Hematopoietic multipotent progenitor cell treated with erythropoietin and hydrocortisone succinate and interleukin-3 and kit ligand, for 17 days (in vitro differentiated cells): ENCODE results near the gene COL6A1.
"Not testable (repeated sequence)": the region's sequence is repeated elsewhere in the genome, so short reads cannot be mapped to it uniquely, and the experiment has no call there.

Source experiments
- DNase-seq: peaks from one replicate; pipeline ENCODE4 v3.0.0-alpha.2; 2015; ENCODE audit warnings: low spot score

COL6A1 gene

GRCh38 chr21:45969921-45970673, 11.5 kb upstream of the COL6A1 start:
- no peak for DNase-seq

DNA sequence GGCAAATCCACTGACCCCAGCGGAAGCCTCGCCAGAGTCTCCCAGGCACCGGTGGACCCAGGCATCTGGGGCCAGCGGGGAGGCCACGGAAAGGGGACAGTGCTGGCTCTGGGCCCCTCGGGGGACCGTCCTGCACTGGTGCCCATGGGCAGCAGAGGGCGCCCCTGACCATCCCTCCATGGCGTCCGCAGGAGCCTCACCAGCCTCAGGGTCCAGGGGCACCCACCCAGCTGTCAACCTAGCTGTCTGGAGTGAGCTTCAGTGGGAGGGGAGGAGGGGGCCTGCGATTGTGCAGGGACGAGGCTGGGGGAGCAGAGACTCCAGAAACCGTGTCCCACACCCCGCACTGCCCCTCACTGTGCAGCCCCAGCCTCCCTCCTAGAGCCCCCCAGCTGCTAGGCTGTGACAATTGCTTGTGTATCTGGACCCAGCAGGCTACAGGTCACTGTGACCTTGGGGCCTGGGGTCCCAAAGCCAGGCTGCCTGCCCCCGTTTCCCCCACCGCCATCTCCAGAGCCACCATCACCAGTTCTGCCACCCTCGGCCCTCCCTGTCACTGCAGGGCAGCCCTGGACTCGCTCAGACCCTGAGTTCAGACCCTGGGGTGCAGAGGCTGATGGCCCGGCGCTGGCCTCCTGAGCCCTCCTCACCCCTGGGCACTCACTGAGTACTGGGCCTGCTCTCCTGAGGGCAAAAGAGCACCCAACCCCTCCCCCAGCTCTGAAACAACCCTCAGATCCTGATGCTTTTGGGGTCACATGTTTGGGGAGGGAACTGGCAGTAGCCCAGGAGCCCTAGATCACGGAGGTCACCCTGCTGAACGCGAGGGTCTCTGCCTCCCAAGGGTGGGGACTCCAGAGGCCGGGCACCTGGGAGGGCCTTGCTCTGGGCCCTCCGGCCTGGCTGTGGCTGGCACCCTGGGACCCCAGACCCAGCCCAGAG, 10.6 kb upstream of the COL6A1 start:
- no peak for DNase-seq

DNA sequence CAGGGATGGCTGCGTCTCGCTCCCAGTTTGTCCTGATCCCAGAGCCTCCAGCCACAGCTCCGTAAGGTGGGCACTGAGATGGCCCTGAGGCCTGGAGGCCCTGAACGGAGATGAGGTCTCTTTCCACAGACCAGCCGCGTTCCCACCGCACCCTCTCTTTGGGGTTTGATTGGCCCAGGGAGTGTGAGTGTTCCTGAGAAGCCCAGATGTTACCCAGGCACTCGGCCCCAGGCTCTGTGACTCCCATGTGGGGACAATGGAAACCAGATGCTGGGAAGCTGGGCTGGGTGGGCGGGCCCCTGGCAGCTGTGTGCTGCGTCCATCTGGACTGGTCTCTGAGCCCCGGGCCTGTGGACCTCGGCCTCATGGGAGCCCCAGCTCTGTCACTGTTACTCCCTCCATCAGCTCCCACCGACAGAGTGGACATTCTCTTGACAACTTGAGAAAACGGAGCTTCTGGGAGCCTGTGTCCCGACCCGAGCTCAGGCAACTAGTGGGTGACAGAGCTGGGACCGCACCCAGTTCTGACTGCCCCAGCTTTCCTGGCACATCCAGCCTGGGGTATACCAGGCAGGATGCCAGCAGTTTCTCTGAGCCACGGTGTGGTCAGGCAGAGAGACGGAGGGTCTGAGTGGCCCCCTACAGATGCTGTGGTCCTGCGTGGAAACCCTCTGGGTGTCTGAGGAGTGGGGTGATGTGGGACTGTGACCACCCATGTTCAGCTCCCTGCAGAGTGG, 9.8 kb upstream of the COL6A1 start:
- no peak for DNase-seq

DNA sequence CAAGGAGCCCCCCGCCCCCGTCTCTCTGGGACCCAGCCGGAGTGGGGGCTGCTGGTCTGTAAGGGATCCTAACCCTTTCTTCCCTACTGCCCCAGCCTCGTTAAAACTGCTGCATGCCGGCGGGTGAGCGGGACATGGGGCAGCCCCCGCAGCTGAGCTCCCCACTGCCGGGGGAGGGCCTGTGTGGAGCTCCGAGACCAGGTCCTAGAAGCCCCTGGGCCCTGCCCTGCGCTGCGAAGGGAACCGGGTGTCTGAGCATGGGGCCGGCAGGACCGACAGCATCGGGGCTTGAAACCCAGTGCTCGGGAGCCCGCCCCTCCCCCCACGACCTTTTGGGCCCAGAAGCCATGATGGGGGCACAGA, 9.2 kb upstream of the COL6A1 start:
- DNase-seq = no peak

GRCh38 chr21:45972716-45973474, 8.7 kb upstream of the COL6A1 start:
- no peak for DNase-seq

GRCh38 chr21:45973475-45974072, 8.0 kb upstream of the COL6A1 start:
- DNase-seq = no peak

DNA sequence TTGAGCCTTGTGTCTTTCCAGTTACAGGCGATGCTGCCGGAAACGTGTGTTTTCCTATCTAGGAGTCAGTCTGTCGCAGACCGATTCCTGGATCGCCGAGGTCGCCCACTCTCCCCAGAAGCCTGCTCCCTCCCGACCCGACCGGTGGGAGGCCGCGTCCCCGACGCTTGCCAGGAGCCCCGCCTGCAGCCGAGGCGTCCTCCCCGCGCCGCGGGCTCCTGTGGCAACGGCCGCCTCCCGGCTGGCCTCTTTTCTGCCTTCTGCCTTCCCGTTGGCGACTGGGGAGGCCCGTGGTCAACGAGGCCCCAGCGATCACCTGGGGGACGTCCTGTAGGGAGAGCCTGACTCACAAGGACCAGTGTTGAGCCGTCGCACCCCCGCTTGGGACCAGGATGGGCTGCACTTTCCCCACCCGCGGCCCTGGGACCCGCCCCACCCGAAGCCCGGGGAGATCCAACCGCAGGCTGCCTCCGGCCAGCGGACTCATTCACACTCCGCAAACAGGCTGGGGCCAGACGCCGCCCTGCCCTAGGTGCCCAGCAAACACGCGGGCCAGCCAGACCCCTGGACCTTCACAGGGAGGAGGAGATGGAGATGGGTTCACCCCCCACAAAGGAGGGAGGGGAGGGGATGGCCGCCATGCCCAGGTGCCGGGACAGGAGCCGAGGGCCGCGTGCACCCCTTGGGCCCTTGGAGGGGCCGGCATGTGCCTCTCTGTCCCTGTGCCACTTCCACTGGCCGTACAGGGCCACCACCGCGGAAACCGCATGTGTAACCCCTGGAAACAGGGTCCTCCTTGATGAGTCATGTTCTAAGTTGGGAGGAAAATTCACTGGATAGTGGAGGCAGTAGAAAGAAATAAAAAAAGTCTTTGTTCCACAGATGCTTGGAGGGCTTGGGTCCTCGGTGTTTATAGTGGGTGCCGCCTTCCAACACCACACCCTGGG, 7.2 kb upstream of the COL6A1 start:
- no peak for DNase-seq

GRCh38 chr21:45975020-45975666, 6.4 kb upstream of the COL6A1 start:
- DNase-seq = no peak

DNA sequence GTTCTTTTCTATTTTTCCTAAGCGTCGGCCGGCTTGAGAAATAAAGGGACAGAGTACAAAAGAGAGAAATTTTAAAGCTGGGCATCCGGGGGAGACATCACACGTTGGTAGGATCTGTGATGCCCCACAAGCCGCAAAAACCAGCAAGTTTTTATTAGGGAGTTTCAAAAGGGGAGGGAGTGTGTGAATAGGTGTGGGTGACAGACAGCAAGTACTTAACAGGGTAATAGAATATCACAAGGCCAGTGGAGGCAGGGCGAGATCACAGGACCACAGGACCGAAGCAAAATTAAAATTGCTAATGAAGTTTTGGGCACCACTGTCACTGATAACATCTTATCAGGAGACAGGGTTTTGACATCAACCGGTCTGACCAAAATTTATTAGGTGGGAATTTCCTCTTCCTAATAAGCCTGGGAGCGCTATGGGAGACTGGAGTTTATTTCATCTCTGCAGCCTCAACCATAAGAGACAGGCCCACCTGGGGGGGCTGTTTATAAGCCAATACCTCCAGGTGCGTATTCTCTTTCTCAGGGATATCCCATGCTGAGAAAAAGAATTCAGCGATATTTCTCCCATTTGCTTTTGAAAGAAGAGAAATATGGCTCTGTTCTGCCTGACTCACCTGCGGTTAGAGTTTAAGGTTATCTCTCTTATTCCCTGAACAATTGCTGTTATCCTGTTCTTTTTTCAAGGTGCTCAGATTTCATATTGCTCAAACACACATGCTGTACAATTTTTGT, 5.7 kb upstream of the COL6A1 start:
- DNase-seq = not testable (repeated sequence)

- DNase-seq = no peak
Observed at GRCh38 chr21:45976701-45977311, 4.8 kb upstream of the COL6A1 start.

DNA sequence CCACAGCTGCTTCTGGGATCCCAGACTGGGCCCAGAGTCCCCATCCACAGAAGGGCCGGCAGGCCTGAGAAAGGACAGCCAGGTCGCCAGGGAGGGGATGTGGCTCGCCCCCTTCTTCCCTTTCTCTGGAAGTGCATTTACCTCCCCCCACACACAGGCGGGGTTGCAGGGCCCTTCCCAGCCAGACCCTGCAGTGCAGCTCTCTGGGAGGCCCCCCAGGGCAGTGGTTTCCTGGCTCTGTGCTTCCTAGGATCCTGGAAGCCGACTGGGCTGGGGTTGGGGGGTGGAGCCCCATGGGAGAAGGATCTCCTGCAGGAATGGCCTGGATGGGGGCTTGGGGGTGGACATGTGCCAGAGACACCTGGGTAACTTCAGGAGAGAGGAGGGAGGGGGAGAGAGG, 4.2 kb upstream of the COL6A1 start:
- DNase-seq = no peak

DNA sequence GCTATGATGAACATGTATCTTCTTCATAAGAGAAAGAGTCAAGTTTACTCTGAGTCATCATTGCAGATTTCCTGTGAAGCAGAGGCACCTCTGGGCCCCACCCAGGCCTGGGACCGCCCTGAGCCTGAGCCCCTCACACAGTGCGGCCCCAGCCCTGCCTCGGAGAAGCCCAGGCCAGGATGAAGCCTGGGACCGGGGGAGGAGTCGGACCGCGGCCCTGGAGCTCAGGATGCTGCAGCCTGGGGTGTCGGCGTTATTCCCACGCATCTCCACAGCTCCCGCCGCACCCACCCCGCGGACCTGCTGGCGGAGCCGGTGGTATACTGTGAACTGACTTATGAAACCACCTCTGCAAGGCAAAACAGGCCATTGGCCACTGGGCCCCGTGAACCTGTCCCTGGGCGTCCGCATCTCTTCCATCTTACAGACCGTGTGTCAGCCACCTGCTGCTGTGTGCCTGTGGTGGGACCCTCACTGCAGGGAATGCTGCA, 2.4 kb upstream of the COL6A1 start:
- no peak for DNase-seq

DNA sequence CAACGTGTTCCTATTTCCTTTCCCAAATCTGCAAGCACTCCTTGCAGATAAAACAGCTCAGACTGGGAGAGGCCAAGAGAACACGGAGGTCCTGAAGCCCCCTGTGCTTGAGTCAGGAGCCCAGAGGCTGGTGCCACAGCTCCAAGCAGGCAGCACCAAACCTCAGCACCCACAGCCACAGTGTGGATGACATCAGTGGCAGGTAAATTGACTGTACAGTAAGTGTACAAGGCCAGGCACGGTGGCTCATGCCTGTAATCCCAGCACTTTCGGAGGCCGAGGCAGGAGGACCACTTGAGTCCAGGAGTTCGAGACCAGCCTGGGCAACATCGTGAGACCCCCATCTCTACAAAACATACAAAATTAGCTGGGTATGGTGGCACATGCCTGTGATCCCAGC, 1.9 kb upstream of the COL6A1 start:
- DNase-seq = no peak

- no peak for DNase-seq
Observed at GRCh38 chr21:45980271-45980670, 1.3 kb upstream of the COL6A1 start.

DNA sequence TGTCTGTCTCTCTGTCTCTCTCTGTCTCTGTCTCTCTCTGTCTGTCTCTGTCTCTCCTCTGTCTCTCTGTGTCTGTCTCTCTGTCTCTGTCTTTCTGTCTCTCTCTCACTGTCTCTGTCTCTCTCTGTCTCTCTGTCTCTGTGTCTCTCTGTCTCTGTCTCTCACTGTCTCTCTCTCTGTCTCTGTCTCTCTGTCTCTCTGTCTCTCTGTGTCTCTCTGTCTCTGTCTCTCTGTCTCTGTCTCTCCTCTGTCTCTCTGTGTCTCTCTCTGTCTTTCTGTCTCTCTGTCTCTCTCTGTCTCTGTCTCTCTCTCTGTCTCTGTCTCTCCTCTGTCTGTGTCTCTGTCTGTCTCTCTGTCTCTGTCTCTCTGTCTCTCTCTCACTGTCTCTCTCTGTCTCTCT, 873 bp upstream of the COL6A1 start:
- DNase-seq = no peak

- DNase-seq = no peak
Observed at GRCh38 chr21:45982092-45982757, 655 bp downstream of the COL6A1 start.

GRCh38 chr21:45982758-45983648, 1.4 kb downstream of the COL6A1 start:
- no peak for DNase-seq
